Eye (tissue), 1 donor: ENCODE data around the gene ANGEL1.

Experiments
- DNase-seq: peaks from one replicate; pipeline ENCODE4 v3.0.0-alpha.2; 2015

ANGEL1 gene

DNA sequence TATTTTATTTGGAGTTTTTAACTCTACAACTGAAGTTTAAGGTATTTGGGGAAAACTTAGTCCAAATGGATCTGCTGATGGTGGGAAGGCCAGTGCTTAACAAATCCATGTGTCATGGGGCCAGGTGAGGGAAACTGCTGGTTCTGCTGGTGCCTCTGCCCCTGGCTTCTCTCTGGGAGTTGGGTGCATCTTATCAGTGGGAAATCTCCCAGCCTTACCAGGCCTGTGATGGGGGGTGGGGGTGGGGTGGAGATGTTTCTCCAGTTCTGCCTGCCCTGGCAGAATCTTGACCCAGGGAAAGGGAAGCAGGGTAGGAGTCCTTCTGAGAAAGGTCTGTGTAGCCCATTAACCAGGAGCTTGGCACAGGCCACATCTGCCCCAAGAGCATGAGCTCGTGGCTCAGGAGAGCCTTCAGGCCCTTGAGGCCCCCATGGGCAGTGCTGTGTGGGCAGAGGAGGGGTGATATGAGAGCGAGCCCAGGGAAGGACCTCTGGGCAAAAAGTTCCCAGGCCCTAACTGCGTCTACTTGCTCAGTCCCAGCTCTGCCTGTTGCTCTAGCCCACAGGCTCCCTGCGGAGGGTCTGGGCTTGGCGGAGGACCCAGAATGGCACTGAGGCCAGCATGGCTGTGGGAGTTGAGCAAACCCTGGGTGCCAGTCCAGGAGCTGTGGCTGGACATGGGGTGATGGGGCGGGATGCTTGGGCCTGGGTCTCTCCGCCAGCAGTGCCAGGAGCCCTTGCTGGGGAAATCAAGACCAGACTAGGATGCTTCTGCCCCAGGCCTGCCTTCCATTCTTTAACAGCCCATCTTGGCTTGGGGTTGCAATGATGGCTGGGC, 33.2 kb downstream of the ANGEL1 start:
- DNase-seq: no peak

- no peak for DNase-seq
These were observed 34.0 kb downstream of the ANGEL1 start for GRCh38 chr14:76778546-76779215.

DNA sequence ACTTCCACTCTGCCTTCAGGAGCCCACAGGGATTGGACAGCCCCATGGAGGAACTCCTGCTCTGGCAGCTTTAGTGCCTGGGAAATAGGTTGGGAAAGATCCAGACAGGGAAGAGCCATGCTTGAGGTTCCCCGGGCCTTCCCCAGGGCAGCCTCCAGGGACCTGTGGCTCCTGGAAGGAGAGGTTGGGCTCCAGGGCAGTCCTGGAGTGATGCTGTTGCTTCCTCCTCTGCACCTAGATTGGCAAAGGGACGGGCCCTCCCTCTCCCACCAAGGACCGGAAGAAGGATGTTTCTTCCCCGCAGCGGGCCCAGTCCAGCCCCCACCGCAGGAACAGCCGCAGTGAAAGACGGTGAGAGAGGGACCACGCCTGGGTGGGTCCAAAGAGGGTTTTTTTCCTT, 35.0 kb downstream of the ANGEL1 start:
- no peak for DNase-seq

DNA sequence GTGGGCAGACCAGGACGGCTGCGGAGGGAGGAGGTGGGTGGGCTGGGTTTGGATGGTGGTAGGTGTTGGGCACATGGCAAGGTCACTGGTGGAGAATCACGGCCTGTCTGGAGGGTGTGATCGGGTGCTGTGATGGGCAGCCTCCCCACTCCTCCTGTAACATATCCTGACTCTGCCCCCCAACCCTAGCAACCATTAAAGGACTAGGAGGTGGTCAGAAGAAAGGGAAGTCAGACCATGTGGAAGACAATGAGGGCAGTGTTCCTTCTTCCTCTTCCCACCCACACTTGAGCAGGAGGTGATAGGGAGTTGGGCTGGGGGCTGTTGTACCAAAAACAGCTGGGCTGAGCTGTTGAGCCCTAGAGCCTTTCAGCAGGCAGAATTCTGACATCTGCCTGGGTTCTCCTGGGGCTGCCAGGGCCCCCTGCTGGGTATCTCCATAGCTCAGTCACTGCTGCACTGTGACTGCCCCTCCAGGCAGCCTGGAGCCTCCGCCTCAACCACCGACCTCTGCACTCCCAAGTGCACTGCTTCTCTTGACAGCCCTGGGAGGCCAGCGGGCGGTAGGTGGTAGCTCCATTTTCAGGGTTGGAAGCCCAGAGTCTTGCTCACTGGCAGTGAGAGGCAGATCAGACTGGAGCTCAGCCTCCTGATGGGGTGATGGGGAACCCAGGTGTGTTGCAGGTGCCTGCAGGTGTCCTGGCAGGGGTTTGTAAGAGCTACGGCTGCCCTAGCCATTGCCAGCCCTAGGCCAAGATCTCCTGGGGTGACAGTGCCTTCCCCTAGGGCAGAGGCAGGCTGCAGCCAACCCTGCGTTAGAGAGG, 36.0 kb downstream of the ANGEL1 start:
- no peak for DNase-seq

DNA sequence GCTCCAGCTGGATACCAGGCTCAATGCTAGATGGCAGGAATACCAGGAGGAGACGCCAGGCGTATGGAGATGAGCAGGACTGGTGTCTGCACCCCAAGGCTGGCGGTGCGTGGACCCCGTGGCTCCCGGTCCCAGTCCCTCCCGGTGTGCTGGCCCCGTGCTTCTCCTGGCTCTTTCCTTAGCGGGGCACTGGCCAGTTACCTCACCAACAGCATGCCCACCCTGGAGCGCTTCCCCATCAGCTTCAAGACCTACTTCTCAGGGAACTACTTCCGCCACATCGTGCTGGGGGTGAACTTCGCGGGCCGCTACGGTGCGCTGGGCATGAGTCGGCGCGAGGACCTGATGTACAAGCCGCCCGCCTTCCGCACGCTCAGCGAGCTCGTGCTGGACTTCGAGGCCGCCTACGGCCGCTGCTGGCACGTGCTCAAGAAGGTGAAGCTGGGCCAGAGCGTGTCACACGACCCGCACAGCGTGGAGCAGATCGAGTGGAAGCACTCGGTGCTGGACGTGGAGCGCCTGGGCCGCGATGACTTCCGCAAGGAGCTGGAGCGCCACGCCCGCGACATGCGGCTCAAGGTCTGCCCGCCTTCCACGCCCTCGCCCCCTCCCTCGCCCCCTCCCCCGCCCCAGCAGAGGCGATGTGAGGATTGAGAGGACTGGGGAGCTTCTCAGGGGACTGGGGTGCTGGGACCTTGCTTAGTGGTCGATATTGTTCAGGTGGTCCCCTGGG, 36.8 kb downstream of the ANGEL1 start:
- DNase-seq: no peak

- DNase-seq: no peak
These were observed 37.6 kb downstream of the ANGEL1 start for GRCh38 chr14:76774821-76775694.

DNA sequence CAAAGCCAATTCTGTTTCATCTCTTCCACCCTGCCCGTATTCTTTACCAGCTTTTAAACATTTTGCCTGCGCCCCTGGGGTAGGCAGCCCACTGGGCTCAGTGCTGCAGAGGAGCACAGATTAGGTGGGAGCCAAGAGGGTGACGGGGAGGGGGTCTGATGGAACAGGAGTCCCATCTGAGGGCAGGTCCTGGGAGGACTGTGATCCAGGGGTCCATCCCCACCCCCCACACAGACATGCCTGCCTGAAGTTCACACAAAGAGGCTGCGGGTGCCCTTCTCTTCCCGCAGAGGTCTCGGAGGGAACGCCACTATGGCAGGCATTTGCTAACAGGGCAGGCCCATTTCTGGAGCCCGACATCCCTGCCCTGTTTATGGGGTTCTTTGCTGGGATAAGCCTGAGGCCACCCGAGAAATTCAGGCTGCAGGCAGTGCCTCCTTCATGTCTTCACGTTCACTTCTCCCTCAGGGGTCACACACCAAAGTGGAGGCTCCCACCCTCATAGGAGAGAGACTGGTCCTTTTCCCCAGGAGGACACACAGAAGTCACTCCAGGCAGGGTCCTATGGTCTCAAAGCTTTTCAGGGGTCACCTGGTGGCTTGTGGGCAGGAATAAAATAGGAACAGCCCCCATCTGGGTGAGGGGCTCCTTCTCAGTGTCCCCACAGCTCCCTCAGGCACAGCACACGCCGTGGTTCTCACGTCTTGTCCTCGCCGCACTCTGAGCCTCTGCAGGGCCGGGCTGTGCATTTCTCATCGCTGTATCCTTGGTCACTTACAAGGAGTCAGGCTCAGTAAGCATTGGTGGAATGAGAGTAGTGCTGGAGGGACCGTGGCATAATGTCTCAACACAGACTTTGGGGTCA, 38.5 kb downstream of the ANGEL1 start:
- no peak for DNase-seq

DNA sequence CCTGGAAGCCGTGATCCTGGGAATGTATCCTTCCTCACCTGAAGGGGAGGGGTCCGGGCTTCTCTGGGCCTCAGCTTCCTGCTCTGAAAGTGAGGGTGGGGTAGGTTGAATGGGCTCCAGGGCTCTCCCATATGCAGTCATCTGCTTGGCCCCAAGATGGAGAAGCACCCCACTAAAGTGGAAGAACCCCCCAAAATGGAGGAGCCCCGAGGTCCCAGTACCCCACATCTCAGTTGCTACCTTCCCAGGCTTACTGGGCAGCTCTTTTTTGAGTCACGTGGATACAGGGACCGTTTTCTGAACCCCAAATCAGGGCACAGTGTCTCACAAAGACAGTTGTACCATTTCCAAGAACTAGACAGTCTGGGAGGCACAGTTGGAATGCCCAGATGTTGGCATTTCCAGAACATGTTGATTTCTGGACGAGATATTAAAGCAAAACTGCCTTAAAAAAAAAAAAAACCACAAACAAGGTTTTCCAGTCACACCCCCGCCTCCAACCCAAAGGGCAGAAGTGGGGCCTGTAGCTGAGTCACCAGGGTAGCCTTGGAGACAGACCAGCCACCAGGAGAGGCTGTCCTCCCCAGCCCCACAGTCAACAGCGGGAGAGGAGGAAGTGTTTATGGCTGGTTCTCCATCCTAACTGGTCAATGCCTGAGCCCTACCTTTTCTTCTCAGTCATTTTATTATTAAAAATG, 39.3 kb downstream of the ANGEL1 start:
- no peak for DNase-seq

DNA sequence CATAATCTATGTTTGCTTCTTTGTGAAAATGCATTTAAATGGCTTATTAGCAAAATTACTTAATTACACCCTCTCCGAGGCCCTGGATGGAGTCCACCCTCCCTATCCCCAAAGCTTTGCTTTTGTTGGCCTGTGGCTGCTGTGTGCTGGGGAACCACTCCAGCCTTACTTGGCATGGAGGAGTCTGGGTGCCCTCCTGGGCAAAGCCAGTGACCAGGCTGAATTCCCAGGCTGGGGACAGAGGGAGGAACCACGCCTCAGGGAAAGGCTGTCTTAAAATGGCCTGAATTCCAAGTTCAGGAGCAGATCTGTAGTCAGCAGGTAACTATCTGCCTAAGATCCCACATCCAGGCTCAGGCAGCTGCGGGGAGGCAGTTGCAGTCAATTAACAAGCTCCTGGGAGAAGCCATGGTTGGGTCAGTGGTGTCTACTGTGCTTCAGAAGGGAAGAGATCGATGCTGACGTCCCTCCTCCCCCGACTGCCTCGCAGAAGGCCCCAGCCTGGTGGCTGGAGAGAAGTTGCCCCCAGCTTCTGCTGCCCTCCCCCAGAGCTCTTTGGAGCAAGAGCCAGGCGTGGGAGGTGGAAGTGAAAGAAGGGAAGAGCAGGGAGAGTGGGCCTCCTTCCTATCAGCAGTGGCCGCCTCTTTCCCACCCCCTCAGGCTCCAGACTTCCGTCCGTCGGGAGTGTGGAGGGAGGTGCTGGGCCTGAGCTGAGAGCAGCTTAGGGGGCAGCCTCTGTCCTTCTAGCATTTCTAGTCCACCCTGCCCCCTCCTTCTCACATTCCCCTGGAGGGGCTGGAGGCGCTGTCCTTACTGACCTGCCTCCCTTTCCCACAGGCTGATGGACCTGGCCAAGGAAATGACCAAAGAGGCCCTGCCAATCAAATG, 40.1 kb downstream of the ANGEL1 start:
- DNase-seq: peak; percentile 63

DNA sequence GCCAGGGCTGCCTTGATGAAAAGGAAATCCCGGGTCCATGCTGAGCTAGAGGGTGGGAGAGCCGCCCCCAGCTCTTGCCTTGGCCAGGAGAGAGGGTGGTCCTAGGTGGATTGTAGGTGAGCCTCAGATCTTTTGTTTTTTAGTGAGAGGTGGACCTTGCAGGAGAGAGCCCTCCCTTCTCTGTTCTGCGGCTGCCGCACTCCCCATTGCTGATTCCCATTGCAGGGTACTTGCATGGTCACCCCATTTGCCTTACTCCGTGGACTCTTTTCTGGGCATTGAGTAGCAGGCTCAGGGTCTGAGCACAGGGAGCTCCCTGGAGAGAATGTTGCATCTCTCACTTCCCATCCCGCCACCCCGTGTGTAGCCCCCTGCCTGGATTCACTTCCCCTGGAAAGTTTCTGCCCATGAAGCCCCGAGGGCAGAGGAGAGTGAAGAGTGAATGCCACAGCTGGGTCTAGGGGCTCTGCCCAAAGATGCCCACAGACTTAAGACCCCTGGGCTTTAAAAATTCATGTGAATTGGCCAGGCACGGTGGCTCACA, 41.2 kb downstream of the ANGEL1 start:
- no peak for DNase-seq

- DNase-seq: no peak
These were observed 41.9 kb downstream of the ANGEL1 start for GRCh38 chr14:76770521-76771436.

DNA sequence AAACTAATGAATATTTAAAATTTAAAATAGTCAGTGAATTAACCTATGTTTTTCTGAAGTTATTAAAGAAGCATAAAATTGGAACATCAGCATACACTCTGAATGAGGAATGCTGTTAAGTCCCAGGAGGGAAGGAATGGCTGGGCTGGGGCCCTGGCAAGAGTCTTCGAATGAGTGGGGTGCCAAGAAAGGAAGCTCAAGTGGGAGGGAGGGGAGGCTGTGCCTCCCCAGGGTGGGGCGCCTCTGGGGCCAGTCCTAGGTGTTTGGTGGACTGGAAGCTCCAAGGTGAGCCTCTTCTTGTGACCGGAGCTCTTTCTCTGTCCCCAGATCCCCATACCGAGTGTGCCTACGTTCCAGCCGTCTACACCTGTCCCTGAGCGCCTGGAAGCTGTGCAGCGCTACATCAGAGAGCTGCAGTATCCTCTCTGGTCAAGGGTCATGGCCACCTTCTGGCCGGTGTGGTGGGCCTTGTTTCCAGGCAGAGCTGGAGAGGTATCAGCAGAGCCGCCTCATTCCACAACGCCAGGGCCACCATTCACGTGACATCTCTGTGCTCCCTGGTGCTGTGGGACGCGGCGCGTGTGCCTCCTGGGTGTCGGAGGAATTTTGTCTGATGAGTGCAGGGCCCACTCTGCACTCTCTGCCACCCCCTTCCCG, 42.9 kb downstream of the ANGEL1 start:
- no peak for DNase-seq

GRCh38 chr14:76768671-76769500, 43.8 kb downstream of the ANGEL1 start:
- DNase-seq: no peak

- peak; percentile 66 for DNase-seq
These were observed 44.7 kb downstream of the ANGEL1 start for GRCh38 chr14:76767681-76768656.

- no peak for DNase-seq
These were observed 47.2 kb downstream of the ANGEL1 start for GRCh38 chr14:76765461-76765931.
